Endothelial cell of umbilical vein (primary cell): ENCODE results near the gene MCM7. TPM values are rescaled to one million over a fixed set of nuclear protein-coding genes. Genes with fewer than 3 reads are reported as not detected.

ENCODE experiments used
- BruUV-seq: library from RNA; stranded (reverse); fragments of 400-500 nt; replicated peaks from 2 replicates; lab custom pipeline; 2021; lab: Mats Ljungman, UMichigan
- CTCF ChIA-PET: fragments of 300-600, 350-600 bp; sonication (Branson Sonifier 250); formaldehyde crosslinking; loops from one replicate; lab custom pipeline; 2021; ENCODE audit warnings: antibody characterized with exemption, inconsistent platforms; lab: Charles Lee
- POLR2A ChIA-PET: fragments of 300-600, 350-600 bp; sonication (Branson Sonifier 250); formaldehyde crosslinking; loops from one replicate; lab custom pipeline; 2021; ENCODE audit warnings: antibody characterized with exemption, inconsistent platforms; lab: Charles Lee
- DNase-seq: peaks from one replicate; pipeline ENCODE4 v3.0.0-alpha.2; 2011; ENCODE audit warnings: low read depth, low spot score
- FAIRE-seq: peaks from 2 replicates; lab custom pipeline; 2011; peaks lifted over from hg19 to GRCh38; lab: Jason Lieb, UNC
- H2AFZ ChIP-seq: 2 replicates; pipeline ENCODE4 v1.6.0; 2012; ENCODE audit warnings: low read depth, low read length, control low read depth, inconsistent platforms
- H3K27ac ChIP-seq: 2 replicates; pipeline ENCODE4 v1.5.1; 2011; ENCODE audit warnings: low read depth, mild to moderate bottlenecking, control low read depth, low read length, moderate library complexity; ENCODE audit not compliant: insufficient read depth
- H3K27me3 ChIP-seq, 2 experiments: 2 replicates each; pipeline versions ENCODE4 v1.6.0 to v1.6.1; 2011; ENCODE audit warnings: low read length in 2 of 2, mixed read lengths in 1 of 2; ENCODE audit not compliant: control insufficient read depth in 2 of 2, insufficient read depth in 2 of 2
- H3K36me3 ChIP-seq, 2 experiments: 2 replicates in 1 of 2; 3 replicates in 1 of 2; pipeline ENCODE4 v1.5.1; 2011; ENCODE audit warnings: low read length in 2 of 2, mild to moderate bottlenecking in 1 of 2, moderate library complexity in 1 of 2; ENCODE audit not compliant: control insufficient read depth in 2 of 2, insufficient read depth in 2 of 2; ENCODE audit errors: extremely low read depth in 1 of 2
- H3K4me1 ChIP-seq: 3 replicates; pipeline ENCODE4 v1.5.1; 2011; ENCODE audit warnings: mild to moderate bottlenecking, low read length; ENCODE audit not compliant: control insufficient read depth, insufficient read depth; ENCODE audit errors: extremely low read depth
- H3K4me2 ChIP-seq: 2 replicates; pipeline ENCODE4 v1.6.1; 2011; ENCODE audit warnings: low read length, control low read depth, mixed read lengths; ENCODE audit not compliant: insufficient read depth
- H3K4me3 ChIP-seq, 3 experiments: fragments of 200-600 bp in 1 of 3; sonication (generic), shearing (Covaris generic) in 1 of 3; replicated peaks in 1 of 3; 2 replicates each; pipeline ENCODE4 v1.5.1; 2011 to 2016; ENCODE audit warnings: control low read depth in 3 of 3, low read length in 3 of 3, mild to moderate bottlenecking in 2 of 3, inconsistent platforms in 1 of 3, low read depth in 1 of 3, moderate library complexity in 1 of 3; ENCODE audit not compliant: insufficient read depth in 1 of 3
- H3K79me2 ChIP-seq: 2 replicates; pipeline ENCODE4 v1.6.0; 2012; ENCODE audit warnings: low read length, inconsistent platforms; ENCODE audit not compliant: control insufficient read depth, insufficient read depth
- H3K9ac ChIP-seq: replicated peaks from 2 replicates; pipeline ENCODE3; 2011; ENCODE audit warnings: low read length, control low read depth; ENCODE audit not compliant: insufficient read depth; ENCODE audit errors: extremely low read depth
- H3K9me1 ChIP-seq: replicated peaks from 3 replicates; pipeline ENCODE4 v1.6.0; 2011; ENCODE audit warnings: mild to moderate bottlenecking, low read length; ENCODE audit not compliant: control insufficient read depth, insufficient read depth; ENCODE audit errors: extremely low read depth
- H3K9me3 ChIP-seq: replicated peaks from 2 replicates; pipeline ENCODE4 v1.5.1; 2012; ENCODE audit warnings: low read length, inconsistent platforms; ENCODE audit not compliant: control insufficient read depth, insufficient read depth
- H4K20me1 ChIP-seq: replicated peaks from 2 replicates; pipeline ENCODE3; 2011; ENCODE audit warnings: mild to moderate bottlenecking, low read length; ENCODE audit not compliant: control insufficient read depth, insufficient read depth; ENCODE audit errors: extremely low read depth
- CTCF ChIP-seq, 2 donors: IDR thresholded peaks; 1 replicate in 1 of 2; 2 replicates in 1 of 2; pipeline ENCODE4 v1.5.1; 2011; ENCODE audit warnings: low read length in 2 of 2, mild to moderate bottlenecking in 2 of 2, moderate library complexity in 2 of 2, control low read depth in 1 of 2, inconsistent platforms in 1 of 2, low read depth in 1 of 2; ENCODE audit not compliant: insufficient read depth in 1 of 2; ENCODE audit errors: extremely low read depth in 1 of 2
- EZH2 ChIP-seq: IDR thresholded peaks from 2 replicates; pipeline ENCODE4 v1.6.1; 2012; ENCODE audit warnings: borderline replicate concordance, low read depth, mild to moderate bottlenecking, moderate library complexity, low read length, inconsistent platforms; ENCODE audit not compliant: severe bottlenecking
- FOS ChIP-seq: IDR thresholded peaks from 2 replicates; pipeline ENCODE4 v1.6.1; 2011; ENCODE audit warnings: mild to moderate bottlenecking, low read length, moderate library complexity, borderline replicate concordance; ENCODE audit not compliant: insufficient read depth
- GATA2 ChIP-seq: IDR thresholded peaks from 2 replicates; pipeline ENCODE4 v1.7.0; 2011; ENCODE audit warnings: low read depth, mild to moderate bottlenecking, moderate library complexity, mixed read lengths, low read length; ENCODE audit not compliant: insufficient read length, insufficient read depth
- JUN ChIP-seq: IDR thresholded peaks from 2 replicates; pipeline ENCODE4 v1.6.1; 2011; ENCODE audit warnings: borderline replicate concordance, low read depth; ENCODE audit not compliant: insufficient read length, insufficient read depth
- MYC ChIP-seq: IDR thresholded peaks from one replicate; pipeline ENCODE4 v1.6.1; 2011; ENCODE audit warnings: mild to moderate bottlenecking, low read depth, low read length
- POLR2A ChIP-seq: IDR thresholded peaks from 2 replicates; pipeline ENCODE4 v1.6.1; 2012; ENCODE audit warnings: low read depth, mild to moderate bottlenecking, control low read depth, low read length
- POLR2AphosphoS5 ChIP-seq: IDR thresholded peaks from 2 replicates; pipeline ENCODE4 v1.6.1; 2012; ENCODE audit warnings: low read depth, mild to moderate bottlenecking, control low read depth, low read length, moderate library complexity; ENCODE audit not compliant: insufficient read depth
- dilution Hi-C: fragments of 300-500 bp; cut with MboI; formaldehyde crosslinking; loops from one replicate; pipeline ENCODE4 v1.15.0; 2019; ENCODE audit warnings: low sequenced_read_pairs; ENCODE audit not compliant: extremely low pct_ligation_motif_present
- intact Hi-C: fragments of 100-400 bp; cut with micrococcal nuclease; formaldehyde crosslinking; loops from one replicate; pipeline ENCODE4 v1.10.0; 2022
- polyA plus RNA-seq, 4 experiments: library from polyadenylated mRNA; depleted of rRNA in 3 of 4; stranded (reverse) in 3 of 4; unstranded in 1 of 4; fragments of >200 nt; gene quantifications; 2 replicates each; pipeline versions ENCODE4 v1.2.1 to v1.2.3, GENCODE V29; 2011 to 2012; ENCODE audit warnings: missing spikeins in 1 of 4
- total RNA-seq: library from RNA; stranded (reverse); gene quantifications from 2 replicates; pipeline ENCODE4 v1.2.3, GENCODE V29; 2021
- TF ChIP-seq, protein P1 (sequence below): IDR thresholded peaks from 2 replicates; pipeline ENCODE4 v1.6.1; 2011; ENCODE audit not compliant: insufficient read depth, insufficient read length

The MCM7 gene
- total and polyA plus RNA-seq, 2 donors (not counting 3 experiments of a cell fraction or from before 2014, with no cell fraction given), result 156 to 187 TPM

DNA sequence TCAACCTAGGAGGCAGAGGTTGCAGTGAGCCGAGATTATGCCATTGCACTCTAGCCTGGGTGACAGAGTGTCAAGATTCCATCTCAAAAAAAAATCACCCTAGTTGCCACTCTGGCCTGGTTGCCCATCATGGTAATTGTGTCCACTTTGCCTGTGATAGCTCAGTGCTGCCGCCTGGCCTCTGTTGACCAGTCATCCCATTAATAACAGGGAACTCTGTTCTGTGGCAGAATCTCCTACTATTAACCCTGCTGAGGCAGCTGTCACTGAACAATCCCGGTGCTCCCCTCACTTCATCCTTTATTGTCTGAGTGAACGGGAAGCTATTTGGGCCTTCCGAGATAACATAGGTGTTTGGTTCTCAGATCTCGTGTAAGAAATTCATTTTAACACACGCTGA lies 34.2 kb downstream of the MCM7 start:
- H3K27ac ChIP-seq, result no peak overlapping the region
- POLR2A ChIA-PET, result no interaction called here
- no peaks in the 10 kb centered on the region for H3K9me1 ChIP-seq
- no peaks in the 10 kb centered on the region for H4K20me1 ChIP-seq
- dilution Hi-C loops, result no loop called here
- no peak overlapping the region for H3K4me3 ChIP-seq
- H3K36me3 ChIP-seq, result peaks cover 25 to 36% of the 10 kb centered on the region in 2 experiments
- BruUV-seq, result no TSS peak
- H3K79me2 ChIP-seq, result no peaks in the 10 kb centered on the region
- no peak for DNase-seq
- no peak overlapping the region for H3K4me2 ChIP-seq
- no peaks in the 10 kb centered on the region for H3K27me3 ChIP-seq
- H3K9me3 ChIP-seq, result peaks cover 18% of the 10 kb centered on the region
- intact Hi-C loops, result no loop called here
- no peak overlapping the region for H2AFZ ChIP-seq
- no peak overlapping the region for H3K9ac ChIP-seq
- no peak for TF ChIP-seq POLR2AphosphoS5
- no peak for TF ChIP-seq MYC
- no peak for TF ChIP-seq GATA2
- TF ChIP-seq, protein P1, sequence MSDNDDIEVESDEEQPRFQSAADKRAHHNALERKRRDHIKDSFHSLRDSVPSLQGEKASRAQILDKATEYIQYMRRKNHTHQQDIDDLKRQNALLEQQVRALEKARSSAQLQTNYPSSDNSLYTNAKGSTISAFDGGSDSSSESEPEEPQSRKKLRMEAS, result no peak
- no peak for TF ChIP-seq CTCF (IDR thresholded peaks at IDR 0.05; ENCODE audit: extremely low read depth in 1 of 2, insufficient read depth in 1 of 2, low read depth in 1 of 2, low read length in 2 of 2)
- no peak for TF ChIP-seq EZH2
- TF ChIP-seq FOS, result no peak
- TF ChIP-seq POLR2A, result no peak
- no peak for TF ChIP-seq JUN
- CTCF ChIA-PET, result no interaction called here
- no peaks in the 10 kb centered on the region for H3K4me1 ChIP-seq
- FAIRE-seq, result no peak
